B cell (primary cell): ENCODE results near the gene RREB1. TPM values are rescaled to one million over a fixed set of nuclear protein-coding genes. Genes with fewer than 3 reads are reported as not detected.

Experiments
- ATAC-seq: fragments of 200-7000 bp; cut with Tn5 transposase; one replicate; pipeline ENCODE4 v1.10.0; 2021; ENCODE audit warnings: low read depth, mild to moderate bottlenecking, moderate number of reproducible peaks, moderate library complexity
- CTCF ChIA-PET: fragments of 350-600 bp; sonication (Branson Sonifier 250); formaldehyde crosslinking; loops from one replicate; lab custom pipeline; 2021; ENCODE audit warnings: antibody characterized with exemption, inconsistent platforms; lab: Charles Lee
- POLR2A ChIA-PET: fragments of 350-600 bp; sonication (Branson Sonifier 250); formaldehyde crosslinking; loops from one replicate; lab custom pipeline; 2021; ENCODE audit warnings: antibody characterized with exemption; lab: Charles Lee
- DNase-seq: peaks from one replicate; pipeline ENCODE4 v3.0.0; 2013
- H2AFZ ChIP-seq: 2 replicates; pipeline ENCODE4 v1.6.1; 2012; ENCODE audit warnings: mild to moderate bottlenecking, low read depth, low read length; ENCODE audit not compliant: insufficient read depth, poor library complexity, severe bottlenecking
- H3K27ac ChIP-seq, 2 donors: 1 replicate in 1 of 2; 2 replicates in 1 of 2; pipeline ENCODE4 v1.5.1; 2012 to 2013; ENCODE audit warnings: low read length in 2 of 2, mild to moderate bottlenecking in 2 of 2, moderate library complexity in 1 of 2
- H3K27me3 ChIP-seq, 4 experiments: fragments of 200-600 bp in 1 of 4; sonication (generic) in 1 of 4; replicated peaks in 1 of 4; 1 replicate in 2 of 4; 2 replicates in 2 of 4; pipeline versions ENCODE4 v1.6.1 to v1.7.0; 2013 to 2016; ENCODE audit warnings: low read length in 3 of 4, mild to moderate bottlenecking in 2 of 4, mixed read lengths in 1 of 4, moderate library complexity in 1 of 4; ENCODE audit not compliant: insufficient read depth in 4 of 4, control insufficient read depth in 3 of 4; ENCODE audit errors: control extremely low read depth in 1 of 4
- H3K36me3 ChIP-seq, 2 experiments: replicated peaks in 1 of 2; 1 replicate in 1 of 2; 2 replicates in 1 of 2; pipeline versions ENCODE4 v1.6.1 to v1.7.1; 2013; ENCODE audit warnings: low read length in 1 of 2; ENCODE audit not compliant: insufficient read depth in 2 of 2, control insufficient read depth in 1 of 2; ENCODE audit errors: control extremely low read depth in 1 of 2, extremely low read depth in 1 of 2
- H3K4me1 ChIP-seq, 2 donors: fragments of 200-600 bp in 1 of 2; sonication (generic) in 1 of 2; 1 replicate in 1 of 2; 2 replicates in 1 of 2; pipeline versions ENCODE4 v1.5.1 to v1.6.1; 2013 to 2017; ENCODE audit warnings: low read length in 2 of 2; ENCODE audit not compliant: control insufficient read depth in 2 of 2, insufficient read depth in 2 of 2
- H3K4me2 ChIP-seq: replicated peaks from 2 replicates; pipeline ENCODE3; 2012; ENCODE audit warnings: mild to moderate bottlenecking, low read depth, low read length; ENCODE audit not compliant: poor library complexity, severe bottlenecking
- H3K4me3 ChIP-seq, 5 experiments: fragments of 200-600 bp in 1 of 5; sonication (generic) in 1 of 5; 1 replicate in 3 of 5; 2 replicates in 2 of 5; pipeline versions ENCODE4 v1.5.1 to v1.7.0; 2011 to 2016; ENCODE audit warnings: low read length in 4 of 5, mild to moderate bottlenecking in 4 of 5, low read depth in 2 of 5, control low read depth in 1 of 5, moderate library complexity in 1 of 5; ENCODE audit not compliant: insufficient read depth in 1 of 5; ENCODE audit errors: control extremely low read depth in 1 of 5, extremely low read depth in 1 of 5
- H3K79me2 ChIP-seq: fragments of 200-600 bp; sonication (generic); one replicate; pipeline ENCODE4 v1.6.0; 2016; ENCODE audit warnings: low read length; ENCODE audit not compliant: control insufficient read depth, insufficient read depth
- H3K9ac ChIP-seq: fragments of 200-600 bp; sonication (generic); 2 replicates; pipeline ENCODE4 v1.6.1; 2017; ENCODE audit warnings: mild to moderate bottlenecking, low read length, moderate library complexity
- H3K9me3 ChIP-seq, 3 donors: one replicate each; pipeline versions ENCODE4 v1.6.1 to v1.7.1; 2013; ENCODE audit warnings: low read length in 2 of 3; ENCODE audit not compliant: control insufficient read depth in 2 of 3, insufficient read depth in 1 of 3; ENCODE audit errors: control extremely low read depth in 1 of 3
- H4K20me1 ChIP-seq: 2 replicates; pipeline ENCODE4 v1.6.0; 2012; ENCODE audit warnings: mild to moderate bottlenecking, low read length; ENCODE audit not compliant: insufficient read depth, control insufficient read depth, poor library complexity, severe bottlenecking
- H3K27ac Mint-ChIP-seq: one replicate; pipeline ENCODE4 v1.8.0; 2021; ENCODE audit warnings: mixed read lengths
- H3K27me3 Mint-ChIP-seq: one replicate; pipeline ENCODE4 v1.8.0; 2021; ENCODE audit warnings: mixed read lengths
- H3K4me1 Mint-ChIP-seq: one replicate; pipeline ENCODE4 v1.8.0; 2021; ENCODE audit warnings: mixed read lengths
- H3K4me3 Mint-ChIP-seq: one replicate; pipeline ENCODE4 v1.8.0; 2021; ENCODE audit warnings: mixed read lengths
- H3K9me3 Mint-ChIP-seq: one replicate; pipeline ENCODE4 v1.8.0; 2022; ENCODE audit warnings: mixed read lengths; ENCODE audit not compliant: insufficient read depth
- EZH2 ChIP-seq: IDR thresholded peaks from 2 replicates; pipeline ENCODE4 v1.6.1; 2012; ENCODE audit warnings: borderline replicate concordance, low read depth, mild to moderate bottlenecking, moderate library complexity, low read length; ENCODE audit not compliant: insufficient read depth, poor library complexity, severe bottlenecking
- WGBS: methylation state at CpG from one replicate; pipeline ENCODE4 v1.1.5; 2013; ENCODE audit warnings: missing lambda C conversion rate; ENCODE audit not compliant: insufficient coverage; 5-methylcytosine and 5-hydroxymethylcytosine counted together
- intact Hi-C: fragments of 100-400 bp; cut with micrococcal nuclease; formaldehyde crosslinking; loops from one replicate; pipeline ENCODE4 v1.10.0; 2022
- polyA plus RNA-seq: library from polyadenylated mRNA; depleted of rRNA; stranded (reverse); fragments of >200 nt; gene quantifications from 2 replicates; pipeline ENCODE4 v1.2.3, GENCODE V29; 2012
- total RNA-seq, 2 donors: library from RNA; stranded (reverse); fragments of 120-200 nt in 1 of 2; gene quantifications; 1 replicate in 1 of 2; 2 replicates in 1 of 2; pipeline versions ENCODE4 v1.2.3 to v1.2.4, GENCODE V29; 2013 to 2022
- TF ChIP-seq, protein P1 (sequence below): fragments of 200-600 bp; IDR thresholded peaks from one replicate; pipeline ENCODE4 v1.8.0; 2022; ENCODE audit warnings: antibody characterized with exemption, mild to moderate bottlenecking

The RREB1 gene
- total and polyA plus RNA-seq, 2 donors (not counting 1 experiment from before 2014, with no cell fraction given): 10.4 to 58.6 TPM

- POLR2A ChIA-PET: no interaction called here
- intact Hi-C loops: no loop called here
- no peak for DNase-seq
- Histone ChIP-seq H3K9ac (no peak overlapping the region), H2AFZ (no peak overlapping the region), H4K20me1 (peaks cover 86% of the 10 kb centered on the region), H3K4me1 (peaks cover 36 to 40% of the 10 kb centered on the region in 2 donors), H3K4me3 (no peak overlapping the region), H3K4me2 (no peak overlapping the region), H3K36me3 (no peaks in the 10 kb centered on the region), H3K9me3 (no peaks in the 10 kb centered on the region), H3K27me3 (no peaks in the 10 kb centered on the region), H3K79me2 (peaks cover 99% of the 10 kb centered on the region), H3K27ac (no peak overlapping the region)
- Mint-ChIP-seq H3K4me3 (peak overlapping the region; percentile 32), H3K4me1 (peaks cover 74% of the 10 kb centered on the region), H3K9me3 (no peaks in the 10 kb centered on the region), H3K27ac (peak overlapping the region; percentile 10), H3K27me3 (no peaks in the 10 kb centered on the region)
- 87% methylated on average over 10 of the region's 11 CpGs for WGBS
- CTCF ChIA-PET: interaction anchor here (1.2 to 2.0 kb wide), 2 partner anchors 9 to 406 kb away, joined by 3 to 4 read pairs; no protein-coding TSS in a partner anchor
- ATAC-seq: no peak
- TF ChIP-seq EZH2: no peak
- TF ChIP-seq, protein P1, sequence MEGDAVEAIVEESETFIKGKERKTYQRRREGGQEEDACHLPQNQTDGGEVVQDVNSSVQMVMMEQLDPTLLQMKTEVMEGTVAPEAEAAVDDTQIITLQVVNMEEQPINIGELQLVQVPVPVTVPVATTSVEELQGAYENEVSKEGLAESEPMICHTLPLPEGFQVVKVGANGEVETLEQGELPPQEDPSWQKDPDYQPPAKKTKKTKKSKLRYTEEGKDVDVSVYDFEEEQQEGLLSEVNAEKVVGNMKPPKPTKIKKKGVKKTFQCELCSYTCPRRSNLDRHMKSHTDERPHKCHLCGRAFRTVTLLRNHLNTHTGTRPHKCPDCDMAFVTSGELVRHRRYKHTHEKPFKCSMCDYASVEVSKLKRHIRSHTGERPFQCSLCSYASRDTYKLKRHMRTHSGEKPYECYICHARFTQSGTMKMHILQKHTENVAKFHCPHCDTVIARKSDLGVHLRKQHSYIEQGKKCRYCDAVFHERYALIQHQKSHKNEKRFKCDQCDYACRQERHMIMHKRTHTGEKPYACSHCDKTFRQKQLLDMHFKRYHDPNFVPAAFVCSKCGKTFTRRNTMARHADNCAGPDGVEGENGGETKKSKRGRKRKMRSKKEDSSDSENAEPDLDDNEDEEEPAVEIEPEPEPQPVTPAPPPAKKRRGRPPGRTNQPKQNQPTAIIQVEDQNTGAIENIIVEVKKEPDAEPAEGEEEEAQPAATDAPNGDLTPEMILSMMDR: no peak
Observed at GRCh38 chr6:7165002-7165889, 57.5 kb downstream of the RREB1 start.

DNA sequence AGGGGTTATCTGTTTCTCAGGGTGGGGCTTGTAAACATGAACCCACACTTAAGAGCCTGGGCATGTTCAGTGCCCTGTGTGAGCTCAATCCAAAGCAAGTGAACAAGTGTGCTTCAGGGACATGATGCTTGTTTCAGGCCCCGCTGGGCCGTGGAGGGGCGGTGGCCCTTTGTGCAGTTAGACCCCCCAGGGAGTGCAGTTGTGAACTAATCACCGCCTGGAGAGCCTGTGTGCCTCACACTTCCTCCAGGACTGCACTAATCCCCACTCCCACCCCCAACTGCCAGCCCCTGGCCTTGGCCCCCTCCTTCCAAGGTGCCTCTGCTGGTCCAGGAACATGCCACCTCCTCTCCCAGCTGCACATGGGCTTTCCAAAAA is 58.1 kb downstream of the RREB1 start:
- Histone ChIP-seq H3K4me2 (no peak overlapping the region), H3K27ac (no peak overlapping the region), H3K9ac (no peak overlapping the region), H3K4me1 (peaks cover 42 to 43% of the 10 kb centered on the region in 2 donors), H3K36me3 (no peaks in the 10 kb centered on the region), H3K79me2 (peaks cover 99% of the 10 kb centered on the region), H3K27me3 (no peaks in the 10 kb centered on the region), H2AFZ (no peak overlapping the region), H3K4me3 (no peak overlapping the region), H4K20me1 (peaks cover 89% of the 10 kb centered on the region), H3K9me3 (no peaks in the 10 kb centered on the region)
- WGBS: 13% methylated on average over 3 of the region's 4 CpGs
- intact Hi-C loops: no loop called here
- TF ChIP-seq, protein P1: no peak
- TF ChIP-seq EZH2: no peak
- ChIA-PET POLR2A (no interaction called here), CTCF (interaction anchor here (1.2 to 2.0 kb wide), 2 partner anchors 10 to 407 kb away, joined by 3 to 4 read pairs; no protein-coding TSS in a partner anchor)
- DNase-seq (no peak), ATAC-seq (no peak)
- Mint-ChIP-seq H3K9me3 (no peaks in the 10 kb centered on the region), H3K27ac (no peak overlapping the region), H3K27me3 (no peaks in the 10 kb centered on the region), H3K4me3 (peak overlapping the region; percentile 32), H3K4me1 (peaks cover 79% of the 10 kb centered on the region)
